GM18505 (cell line): Measurements from ENCODE around the gene TSPAN9.

Experiments
- ATAC-seq: cut with Tn5 transposase; IDR thresholded peaks from one replicate; pipeline ENCODE4 v1.9.1; 2021; ENCODE audit not compliant: unreplicated experiment
- POLR2A ChIP-seq: IDR thresholded peaks from 4 replicates; pipeline ENCODE4 v1.6.1; 2011; ENCODE audit warnings: borderline replicate concordance; ENCODE audit not compliant: insufficient read depth, insufficient read length; ENCODE audit errors: extremely low read depth

TSPAN9 gene

DNA sequence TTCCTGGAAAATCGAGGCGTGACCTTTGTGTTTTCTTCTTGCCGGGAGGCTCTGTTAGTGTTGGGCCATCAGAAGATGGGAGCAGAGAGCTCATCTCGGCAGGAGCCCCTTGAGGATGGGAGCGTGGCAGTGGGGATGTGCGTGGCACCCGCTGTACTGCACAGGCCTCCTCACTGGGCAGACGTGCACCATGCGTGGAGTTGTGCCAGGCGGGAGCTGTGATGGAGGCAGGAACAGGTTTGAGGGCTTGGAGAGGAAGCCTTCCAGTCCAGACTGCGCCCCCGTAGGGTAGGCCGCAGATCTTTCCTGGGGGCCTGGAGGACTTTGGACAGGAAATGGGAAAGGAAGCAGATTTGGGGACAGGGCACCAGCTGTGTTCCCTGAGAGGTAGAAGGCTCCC is 197.5 kb downstream of the TSPAN9 start:
- no peak for TF ChIP-seq POLR2A
- ATAC-seq, result no peak

DNA sequence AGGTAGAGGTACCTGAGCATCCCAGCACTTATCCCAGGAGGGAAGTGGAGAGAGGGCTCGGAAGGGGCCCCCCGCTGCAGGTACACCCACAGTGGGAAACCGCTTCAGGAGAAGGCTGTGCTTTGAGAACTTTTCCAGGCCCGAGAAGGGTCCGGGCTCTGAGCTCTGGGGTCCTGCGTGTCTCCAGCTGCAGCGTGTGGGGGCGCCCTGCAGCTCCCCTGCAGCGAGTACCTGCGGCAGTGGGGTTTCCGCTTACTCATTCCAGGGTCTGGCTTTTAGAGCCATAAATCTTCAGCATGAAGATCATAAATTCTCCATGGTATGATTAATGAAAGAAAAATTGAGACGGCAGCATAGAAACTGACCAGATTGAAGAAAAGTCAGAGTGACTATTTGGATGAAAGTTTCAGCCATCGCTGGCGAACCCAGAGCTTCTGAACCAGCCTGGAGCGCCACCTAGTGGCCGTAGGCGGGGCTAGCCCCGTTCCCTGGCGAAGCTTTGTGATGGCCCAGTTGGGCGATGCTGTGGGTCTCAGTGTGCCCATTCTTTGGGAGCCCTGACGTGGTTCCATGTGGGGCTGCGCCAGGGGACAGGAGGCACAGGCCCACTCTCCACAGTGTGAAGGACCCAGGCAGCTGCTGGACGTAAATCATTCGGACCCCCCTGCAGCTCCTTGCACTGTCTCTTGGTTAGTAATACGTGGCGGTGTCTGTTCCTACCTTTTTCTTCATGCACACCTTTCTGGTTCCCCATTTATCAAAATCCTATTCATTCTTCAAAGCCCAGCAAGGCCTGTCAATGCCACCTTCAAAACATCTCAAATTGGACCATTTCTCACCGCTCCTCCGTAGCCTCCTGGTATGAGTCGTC is 198.2 kb downstream of the TSPAN9 start:
- TF ChIP-seq POLR2A, result no peak
- no peak for ATAC-seq

DNA sequence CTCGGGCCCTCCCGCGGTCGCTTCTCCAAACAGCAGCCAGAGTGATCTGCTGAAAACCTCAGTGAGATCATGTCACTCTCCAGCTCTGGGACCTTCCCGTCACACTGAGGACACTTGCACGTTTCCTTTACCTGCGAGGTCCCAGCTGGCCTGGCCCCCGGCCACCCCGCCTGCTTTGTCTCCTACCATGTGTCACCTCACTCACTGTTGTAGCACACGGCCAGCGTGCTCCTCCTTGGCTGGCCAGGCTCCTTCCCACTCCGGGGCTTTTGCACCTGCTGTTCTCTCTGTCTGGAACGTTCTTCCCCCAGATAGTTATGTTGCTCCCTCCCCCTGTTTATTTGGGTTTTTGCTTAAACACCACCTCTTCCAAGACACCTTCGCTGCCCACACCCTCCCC is 199.0 kb downstream of the TSPAN9 start:
- TF ChIP-seq POLR2A, result no peak
- ATAC-seq, result no peak

DNA sequence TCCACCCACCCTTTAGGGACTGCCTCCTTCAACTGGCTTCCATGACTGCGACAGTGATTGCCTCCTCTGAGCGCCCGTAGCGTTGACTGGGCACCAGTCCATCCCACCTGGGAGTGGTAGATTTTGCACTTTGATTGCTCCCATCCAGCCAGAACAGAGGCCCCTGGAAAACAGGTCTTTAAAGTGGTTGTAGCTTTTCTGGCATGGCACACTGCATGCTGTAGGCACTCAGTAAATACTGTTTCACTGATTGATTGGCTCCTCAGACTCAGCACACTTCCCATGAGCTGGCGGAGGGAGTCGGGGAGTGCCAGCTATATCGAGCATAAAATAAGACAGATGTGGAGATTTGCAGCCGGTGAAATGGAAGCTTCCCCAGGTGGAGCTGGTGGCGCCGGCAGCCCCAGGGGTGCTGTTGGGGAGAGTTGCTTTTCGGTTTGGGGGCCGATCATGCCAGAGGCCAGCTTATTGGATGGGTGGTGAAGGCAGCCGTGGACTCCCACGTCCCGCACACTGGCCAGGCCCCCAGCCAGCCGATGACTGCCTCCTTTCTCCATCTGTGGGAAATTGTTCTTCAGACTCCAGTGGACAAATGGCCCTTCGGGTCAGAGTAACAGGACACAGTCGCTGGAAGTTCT is 200.2 kb downstream of the TSPAN9 start:
- no peak for ATAC-seq
- no peak for TF ChIP-seq POLR2A

DNA sequence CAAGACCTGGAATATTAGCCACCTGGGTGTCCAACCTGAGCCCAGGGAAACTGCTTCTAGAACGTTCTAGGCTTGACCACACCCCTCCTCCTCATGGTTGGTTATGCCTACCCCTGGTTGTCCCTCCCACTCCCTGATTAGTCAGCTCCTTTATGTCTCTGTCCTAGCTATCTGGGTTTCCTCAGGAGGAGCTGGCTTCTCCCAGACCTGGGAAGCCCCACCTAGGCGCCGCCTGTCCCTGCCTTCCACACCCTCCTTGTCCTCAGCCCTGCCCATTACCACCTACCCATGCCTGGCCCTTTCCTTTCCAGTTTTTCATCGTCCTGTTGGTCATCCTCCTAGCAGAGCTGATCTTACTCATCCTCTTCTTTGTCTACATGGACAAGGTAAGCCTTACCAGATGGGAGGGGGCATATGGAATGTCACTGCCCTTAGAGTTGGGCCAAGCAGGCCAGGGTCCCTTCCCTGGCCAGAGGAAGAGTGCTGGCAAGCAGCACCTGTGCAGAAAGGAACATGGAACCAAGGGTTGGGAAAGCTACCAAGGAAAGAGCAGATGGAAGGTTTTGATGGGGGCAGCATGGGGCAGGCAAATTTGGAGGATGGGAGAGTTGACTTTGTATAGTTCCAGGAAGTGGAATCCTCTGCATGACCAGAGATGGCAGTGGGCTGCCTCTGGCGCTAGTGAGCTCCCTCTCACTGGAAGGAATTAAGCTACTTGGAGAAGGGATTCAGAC is 201.7 kb downstream of the TSPAN9 start:
- no peak for TF ChIP-seq POLR2A

DNA sequence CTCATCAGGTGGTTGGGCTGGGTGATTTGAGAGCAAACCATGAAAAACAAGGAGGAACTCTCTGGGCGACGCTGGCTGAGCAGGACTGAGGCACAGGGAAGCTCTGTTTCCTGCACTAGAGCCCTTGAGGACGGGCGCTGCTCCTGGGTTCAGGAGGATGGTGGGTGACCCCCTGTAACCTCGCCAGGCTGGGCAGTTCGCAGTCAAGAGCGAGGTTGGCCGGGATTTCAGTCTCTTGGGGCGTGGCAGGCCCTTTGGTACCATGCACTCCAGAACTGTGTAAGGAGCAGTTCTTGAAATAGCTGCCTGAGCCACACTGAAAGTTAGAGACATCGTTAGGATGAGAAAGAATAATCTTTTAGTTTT is 202.2 kb downstream of the TSPAN9 start:
- ATAC-seq, result no peak
- no peak for TF ChIP-seq POLR2A

More for the DNA sequence above, 201.7 kb downstream of the TSPAN9 start:
- no peak for ATAC-seq

DNA sequence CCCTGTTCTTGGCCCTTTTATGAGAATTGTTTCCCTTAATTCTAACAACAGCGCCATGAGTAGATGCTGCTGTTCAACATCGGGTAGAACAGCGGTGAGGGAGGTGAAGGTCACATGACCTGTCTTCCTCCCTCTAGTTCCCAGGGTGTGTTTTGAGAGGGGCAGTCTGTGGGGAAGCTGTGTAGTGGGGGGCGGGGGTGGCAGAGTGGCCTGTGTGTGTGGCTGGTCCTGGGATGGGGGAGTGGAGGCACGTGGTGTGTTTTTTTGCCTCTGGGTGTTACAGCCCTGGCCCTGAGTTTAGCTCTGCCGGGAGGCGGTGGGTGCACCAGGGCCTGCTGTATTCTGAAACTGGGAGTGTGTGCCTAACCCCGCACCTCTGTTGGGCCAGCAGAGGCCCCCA is 202.7 kb downstream of the TSPAN9 start:
- TF ChIP-seq POLR2A, result no peak
- ATAC-seq, result no peak

DNA sequence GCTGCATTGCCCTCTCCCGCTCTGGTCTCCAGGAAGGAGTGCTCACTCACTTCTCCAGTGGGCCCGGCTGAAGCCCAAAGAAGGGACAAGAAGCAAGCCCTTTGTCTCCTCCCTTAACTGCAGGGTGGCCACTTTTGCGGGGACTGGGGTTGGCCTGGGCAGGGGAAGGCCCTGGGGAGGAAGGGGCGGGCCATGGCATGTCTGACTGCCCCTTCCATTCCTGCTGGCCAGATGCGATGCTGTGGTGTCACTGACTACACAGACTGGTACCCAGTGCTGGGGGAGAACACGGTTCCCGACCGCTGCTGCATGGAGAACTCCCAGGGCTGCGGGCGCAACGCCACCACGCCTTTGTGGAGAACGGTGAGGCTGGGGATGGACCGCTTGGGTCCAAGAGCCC is 203.8 kb downstream of the TSPAN9 start:
- no peak for ATAC-seq
- no peak for TF ChIP-seq POLR2A

DNA sequence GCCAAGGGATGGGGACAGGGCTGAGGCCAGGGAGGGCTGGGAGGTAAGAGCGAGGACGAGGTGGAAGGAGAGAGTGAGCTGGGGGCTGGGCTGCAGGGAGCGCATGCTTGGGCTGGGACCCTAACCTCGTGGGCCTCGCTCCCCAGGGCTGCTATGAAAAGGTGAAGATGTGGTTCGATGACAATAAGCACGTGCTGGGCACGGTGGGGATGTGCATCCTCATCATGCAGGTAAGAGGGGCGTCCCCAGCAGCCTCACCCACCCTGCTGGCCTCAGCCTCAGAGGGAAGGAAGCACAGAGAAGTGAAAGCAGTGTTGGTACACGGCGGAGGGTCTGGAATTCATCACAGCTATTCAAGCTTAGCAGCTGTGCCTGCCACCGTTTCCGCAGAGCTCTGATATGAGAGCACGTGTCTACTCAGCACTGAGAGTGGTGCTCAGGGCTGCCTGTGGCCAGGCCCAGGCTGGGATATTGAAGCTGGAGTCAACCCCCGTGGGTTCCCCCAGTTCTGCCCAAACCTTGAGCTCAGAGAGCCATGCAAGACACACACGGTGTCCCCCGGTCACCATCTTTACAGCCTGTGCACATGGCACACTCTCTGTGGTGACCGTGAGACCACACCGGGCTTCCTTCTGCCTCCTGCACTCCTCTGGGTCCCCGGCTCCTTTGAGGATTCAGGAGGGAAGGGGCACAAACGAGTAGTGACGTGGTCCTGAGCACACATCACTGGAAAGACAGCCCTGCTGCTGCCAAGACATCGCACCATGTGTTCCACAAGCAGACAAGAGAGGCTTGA is 204.6 kb downstream of the TSPAN9 start:
- no peak for ATAC-seq
- no peak for TF ChIP-seq POLR2A

DNA sequence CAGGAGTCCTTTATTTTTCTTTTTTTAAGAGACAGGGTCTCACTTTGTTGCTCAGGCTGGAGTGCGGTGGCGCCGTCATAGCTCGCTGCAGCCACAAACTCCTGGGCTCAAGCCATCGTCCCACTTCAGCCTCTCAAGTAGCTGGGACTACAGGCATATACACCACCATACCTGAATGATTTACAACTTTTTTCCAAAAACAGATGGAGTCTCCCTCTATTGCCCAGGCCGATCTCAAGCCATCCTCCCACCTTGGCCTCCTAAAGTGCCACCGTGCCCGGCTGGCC is 205.1 kb downstream of the TSPAN9 start:
- no peak for ATAC-seq
- no peak for TF ChIP-seq POLR2A

DNA sequence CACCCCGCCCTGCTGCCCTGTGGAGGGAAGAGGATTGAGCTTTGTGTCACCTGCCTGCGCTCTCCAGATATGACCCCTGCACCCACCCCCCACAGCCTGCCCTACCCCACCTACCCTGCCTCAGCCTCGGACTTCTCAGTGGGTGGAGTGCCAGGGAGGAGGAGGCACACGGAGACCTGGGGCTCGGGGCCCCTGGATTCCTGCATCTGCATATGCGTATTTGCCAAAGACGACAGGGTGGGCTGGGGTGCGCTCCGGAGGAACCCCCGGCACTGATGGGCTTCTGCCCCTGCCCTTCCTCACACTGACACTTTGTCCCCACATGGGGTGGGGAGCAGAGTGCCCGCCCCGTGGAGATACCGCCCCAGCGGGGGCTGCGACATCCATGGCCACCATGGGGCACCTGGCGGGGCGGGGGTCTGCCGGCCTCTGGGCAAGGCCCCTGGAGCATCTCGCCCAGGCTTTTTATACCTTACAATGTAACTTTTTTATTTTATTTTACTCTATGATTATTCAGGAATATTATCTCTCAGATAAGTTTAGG is 206.0 kb downstream of the TSPAN9 start:
- no peak for ATAC-seq
- TF ChIP-seq POLR2A, result no peak

DNA sequence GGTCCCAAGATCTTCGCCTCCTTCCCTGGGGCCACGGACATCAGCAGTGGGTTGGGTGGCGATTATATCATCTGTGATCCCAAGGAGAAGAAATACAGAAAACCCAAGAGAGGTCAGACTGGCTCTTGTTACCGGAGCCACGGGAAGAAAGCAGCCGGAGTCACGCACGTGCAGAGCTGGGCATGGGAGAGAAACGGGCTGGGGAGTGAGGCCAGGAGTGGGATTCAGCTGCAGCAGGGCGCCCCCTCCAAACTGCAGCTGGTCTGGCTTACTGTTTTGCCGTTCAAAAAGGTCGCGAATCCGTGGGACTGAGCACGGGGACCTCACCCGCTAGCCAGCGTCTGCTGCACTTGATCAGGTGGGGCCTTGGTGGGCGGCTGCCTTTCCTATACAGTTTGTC is 207.2 kb downstream of the TSPAN9 start:
- no peak for ATAC-seq
- TF ChIP-seq POLR2A, result no peak

DNA sequence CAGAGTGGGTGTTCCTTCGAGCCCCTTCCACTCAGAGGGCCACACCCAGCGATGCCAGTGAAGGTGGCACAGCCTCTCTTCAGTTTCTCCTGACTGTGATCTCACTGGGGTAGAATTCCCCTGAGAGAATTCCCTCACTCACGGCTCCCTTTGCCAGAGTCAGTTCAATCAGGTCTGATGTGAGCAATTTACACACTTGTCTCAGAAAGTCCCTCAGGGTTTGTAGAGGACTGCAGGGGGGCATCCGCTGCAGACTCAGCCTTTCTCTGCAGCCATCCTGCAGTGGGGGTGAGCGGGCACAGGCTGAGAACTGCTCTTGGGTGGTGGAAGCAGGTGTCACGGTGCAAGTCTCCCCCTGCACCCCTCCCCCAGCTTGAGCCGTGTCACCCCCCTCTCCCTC is 208.4 kb downstream of the TSPAN9 start:
- ATAC-seq, result no peak
- TF ChIP-seq POLR2A, result no peak
